GM12872 (cell line): Measurements from ENCODE around the gene COX7B2.
A peak's percentile ranks its signal among the peaks of the same experiment; 100 is the strongest.

ENCODE experiments used
- CTCF ChIP-seq: IDR thresholded peaks from 3 replicates; pipeline ENCODE4 v1.5.1; 2011; ENCODE audit warnings: low read depth, mild to moderate bottlenecking, low read length, moderate library complexity; ENCODE audit not compliant: insufficient read depth

Gene COX7B2

DNA sequence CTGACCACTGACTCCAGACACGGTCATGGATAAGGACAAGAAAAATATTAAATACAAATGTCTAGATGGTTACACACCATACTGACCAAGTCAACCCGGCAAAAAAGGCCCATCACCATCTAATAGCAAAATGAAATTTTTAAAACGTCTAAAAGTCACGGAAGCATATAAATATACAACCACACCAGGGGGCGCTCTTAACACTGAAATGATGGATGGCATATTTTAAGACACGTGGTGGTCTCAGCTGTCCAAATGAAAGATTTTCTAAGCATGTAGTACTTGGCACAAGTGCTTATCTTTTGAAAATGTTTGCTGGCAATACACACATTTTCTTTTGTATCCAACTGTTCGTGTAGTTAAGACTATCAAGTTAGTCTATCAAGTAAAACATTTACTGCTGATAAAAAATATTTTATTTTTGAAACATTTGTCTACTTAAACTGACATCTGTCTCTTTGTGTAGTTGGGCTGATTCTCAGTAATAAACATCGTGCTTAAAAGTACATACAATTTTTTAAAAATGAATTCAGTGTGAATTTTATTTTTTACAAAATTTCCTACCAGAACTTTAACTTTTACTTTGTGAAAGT lies 64.6 kb downstream of the COX7B2 start:
- TF ChIP-seq CTCF: peak; percentile 63

GRCh38 chr4:46839128-46839527 lies 69.9 kb downstream of the COX7B2 start:
- TF ChIP-seq CTCF: no peak

DNA sequence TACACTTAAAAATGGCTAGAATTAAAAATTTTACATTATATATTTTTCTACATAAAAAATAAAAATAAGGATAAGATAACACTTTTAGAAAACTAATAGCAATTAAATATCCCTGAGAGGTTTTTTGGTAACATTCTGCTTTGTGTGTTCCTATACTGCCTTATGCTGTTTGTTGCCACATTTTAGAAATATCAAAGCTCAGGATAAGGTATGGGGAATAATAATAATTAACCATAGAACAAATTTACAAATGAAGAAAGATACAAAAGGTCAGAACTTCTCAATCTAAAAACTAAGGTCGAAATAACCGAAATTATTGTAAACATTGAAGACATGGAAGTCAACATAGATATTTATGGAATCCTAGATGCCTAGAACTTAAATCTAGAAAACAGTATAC lies 71.4 kb downstream of the COX7B2 start:
- TF ChIP-seq CTCF: no peak

GRCh38 chr4:46836584-46836983 lies 72.5 kb downstream of the COX7B2 start:
- TF ChIP-seq CTCF: no peak

- no peak for TF ChIP-seq CTCF
Measured at GRCh38 chr4:46830971-46831454, 78.0 kb downstream of the COX7B2 start.

DNA sequence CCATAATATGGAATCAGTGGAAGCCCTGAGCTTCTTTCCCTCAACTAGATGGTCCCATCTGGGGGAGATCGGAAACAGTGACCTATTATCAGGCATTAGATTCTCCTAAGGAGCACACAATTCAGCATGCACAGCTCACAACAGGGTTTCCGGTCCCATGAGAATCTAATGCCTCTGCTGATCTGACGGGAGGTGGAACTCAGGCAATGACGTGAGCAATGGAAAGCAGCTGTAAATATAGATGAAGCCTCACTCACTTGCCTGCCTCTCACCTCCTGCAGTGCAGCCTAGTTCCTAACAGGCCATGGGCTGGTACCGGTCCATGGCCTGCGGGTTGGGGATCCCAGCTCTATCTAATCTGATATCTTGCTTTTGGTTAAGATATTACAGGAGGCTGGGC lies 88.9 kb downstream of the COX7B2 start:
- no peak for TF ChIP-seq CTCF

DNA sequence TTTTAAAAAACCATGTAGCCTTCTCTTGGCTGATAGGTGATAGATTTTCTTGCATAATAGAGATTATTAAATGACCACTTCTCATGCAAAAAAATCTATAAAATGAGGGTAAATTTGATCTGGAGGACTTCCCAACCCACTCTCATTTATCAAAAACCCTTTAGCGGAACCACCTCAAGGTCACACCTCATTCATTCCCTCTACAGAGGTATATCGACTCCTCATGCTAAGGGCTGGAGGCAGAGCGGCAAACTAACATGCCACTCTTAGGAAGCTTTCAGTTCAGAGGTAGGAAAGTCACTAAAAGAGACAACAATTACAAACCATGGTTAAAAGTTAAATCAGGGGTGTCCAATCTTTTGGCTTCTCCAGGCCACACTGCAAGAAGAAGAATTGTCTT lies 90.0 kb downstream of the COX7B2 start:
- TF ChIP-seq CTCF: no peak
